ENCODE data around the gene HOXB8.

Gene HOXB8

GRCh38 chr17:48615047-48615962 is at the start of gene HOXB8:
Gene HOXB8 (minus strand): TSS chr17:48615292. CDS start chr17:48614704, 588 bp downstream.
- no peak for DNase-seq (ENCODE audit: low spot score)

DNA sequence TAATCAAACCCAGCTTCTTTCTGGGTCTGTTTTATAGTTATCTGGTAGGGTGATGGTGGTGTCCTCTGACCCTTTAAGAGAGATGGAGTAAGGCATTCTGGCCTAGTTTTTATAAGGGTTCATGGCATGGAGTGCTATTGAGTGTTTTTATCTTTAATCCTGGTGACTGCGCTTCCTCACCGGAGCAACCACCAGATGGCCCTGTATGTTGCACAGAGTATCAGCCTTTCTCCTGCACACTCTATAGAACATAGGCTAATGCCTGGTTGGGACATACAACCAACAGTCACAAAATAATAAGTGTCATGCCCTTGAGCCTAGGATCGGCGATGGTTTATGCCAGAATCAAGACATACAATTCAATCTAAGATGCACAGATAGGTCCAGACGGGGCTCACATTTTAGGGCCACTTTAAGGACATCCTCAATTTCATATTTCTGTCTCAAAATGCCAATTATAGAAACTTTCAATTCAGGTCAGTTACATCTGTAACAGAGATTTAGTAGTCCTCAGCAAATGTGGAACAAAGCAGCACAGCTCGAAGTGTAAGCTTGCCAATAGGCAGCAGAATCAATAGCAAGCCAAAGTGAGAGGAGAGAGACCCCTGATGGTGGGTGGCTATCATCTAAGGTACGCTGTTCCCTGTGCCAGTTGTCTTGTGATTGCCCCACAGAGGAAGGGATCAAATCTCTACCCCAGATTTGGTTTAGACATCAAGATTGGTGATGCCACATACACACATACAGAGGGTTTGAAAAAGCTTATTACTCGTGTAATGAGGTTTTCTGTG is 48.2 kb upstream of the HOXB8 start:
- DNase-seq (ENCODE audit: low spot score): no peak

DNA sequence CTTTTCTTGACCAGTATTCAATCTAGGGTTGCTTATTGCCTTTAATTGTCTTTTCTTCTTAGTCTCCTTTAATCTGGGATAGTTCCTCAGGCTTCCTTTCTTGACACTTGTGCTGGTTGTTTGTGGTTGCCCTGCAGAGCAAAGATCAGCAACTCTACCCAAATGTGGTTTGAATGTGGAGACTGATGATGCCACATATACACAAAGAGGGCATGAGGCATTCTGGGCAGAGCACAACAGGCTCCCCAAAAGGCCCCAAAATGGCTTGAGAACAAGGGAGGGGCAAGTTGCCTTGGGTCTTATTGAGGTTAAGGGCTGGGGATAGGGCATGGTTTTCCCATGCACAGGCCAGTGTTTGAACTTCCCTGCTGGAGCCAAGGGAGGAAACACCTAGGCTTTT is 40.8 kb upstream of the HOXB8 start:
- no peak for DNase-seq (ENCODE audit: low spot score)

- DNase-seq (ENCODE audit: low spot score): no peak
Observed at GRCh38 chr17:48649741-48650140, 34.6 kb upstream of the HOXB8 start.

DNA sequence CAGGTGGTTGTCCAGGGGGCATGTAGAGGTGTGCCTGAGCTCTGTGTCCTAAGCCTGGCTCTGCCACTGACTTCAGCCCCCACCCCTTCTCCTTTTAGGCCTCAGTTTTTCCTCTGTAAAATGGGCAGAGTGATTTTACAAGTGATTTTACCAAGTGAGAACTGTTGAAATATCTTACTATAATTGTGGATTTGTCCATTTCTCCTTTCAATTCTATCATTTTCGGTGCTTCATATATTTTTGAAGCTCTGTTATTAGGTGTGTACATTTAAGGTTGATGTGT is 32.8 kb upstream of the HOXB8 start:
- no peak for DNase-seq (ENCODE audit: low spot score)

DNA sequence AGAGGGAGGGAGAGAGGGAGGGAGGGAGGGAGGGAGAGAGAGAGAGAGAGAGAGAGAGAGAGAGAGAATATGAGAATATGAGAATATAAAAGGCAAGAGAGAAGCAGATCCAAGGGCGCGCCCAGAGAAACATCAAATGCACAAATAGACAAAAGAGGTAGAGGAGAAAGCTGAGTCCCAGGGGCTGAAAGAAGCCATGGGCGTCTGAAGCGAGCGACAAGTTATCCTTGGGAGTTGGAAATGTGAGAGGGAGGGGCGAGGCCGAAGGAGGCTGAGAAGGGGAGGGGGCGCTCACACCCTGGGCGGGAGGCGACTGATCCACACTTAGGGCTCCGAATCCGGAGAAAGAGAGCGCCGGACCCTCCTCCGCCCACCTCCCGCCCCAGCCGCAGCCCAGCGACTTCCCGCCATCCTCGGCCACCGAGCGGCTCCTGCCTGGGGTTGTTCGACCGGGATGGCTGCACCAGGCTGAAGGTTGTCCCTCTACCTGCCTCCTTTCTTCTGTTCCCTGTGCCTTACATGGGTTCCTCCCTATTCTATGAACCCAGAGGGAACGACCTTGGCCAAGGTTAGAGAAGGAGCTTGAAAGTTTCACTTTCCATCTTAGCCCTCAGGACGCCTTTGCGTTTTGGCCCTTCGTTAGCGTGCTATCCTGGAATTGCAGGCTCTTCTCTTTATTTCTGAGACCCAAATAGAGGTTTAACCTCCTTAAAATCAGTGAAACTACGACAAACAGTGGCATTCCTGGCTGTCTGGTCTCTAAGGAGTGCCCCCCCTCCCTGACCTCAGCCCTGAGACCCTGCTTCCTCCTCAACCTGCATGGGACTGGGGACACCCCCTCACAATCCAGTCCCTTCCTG is 32.2 kb upstream of the HOXB8 start:
- DNase-seq (ENCODE audit: low spot score): no peak

DNA sequence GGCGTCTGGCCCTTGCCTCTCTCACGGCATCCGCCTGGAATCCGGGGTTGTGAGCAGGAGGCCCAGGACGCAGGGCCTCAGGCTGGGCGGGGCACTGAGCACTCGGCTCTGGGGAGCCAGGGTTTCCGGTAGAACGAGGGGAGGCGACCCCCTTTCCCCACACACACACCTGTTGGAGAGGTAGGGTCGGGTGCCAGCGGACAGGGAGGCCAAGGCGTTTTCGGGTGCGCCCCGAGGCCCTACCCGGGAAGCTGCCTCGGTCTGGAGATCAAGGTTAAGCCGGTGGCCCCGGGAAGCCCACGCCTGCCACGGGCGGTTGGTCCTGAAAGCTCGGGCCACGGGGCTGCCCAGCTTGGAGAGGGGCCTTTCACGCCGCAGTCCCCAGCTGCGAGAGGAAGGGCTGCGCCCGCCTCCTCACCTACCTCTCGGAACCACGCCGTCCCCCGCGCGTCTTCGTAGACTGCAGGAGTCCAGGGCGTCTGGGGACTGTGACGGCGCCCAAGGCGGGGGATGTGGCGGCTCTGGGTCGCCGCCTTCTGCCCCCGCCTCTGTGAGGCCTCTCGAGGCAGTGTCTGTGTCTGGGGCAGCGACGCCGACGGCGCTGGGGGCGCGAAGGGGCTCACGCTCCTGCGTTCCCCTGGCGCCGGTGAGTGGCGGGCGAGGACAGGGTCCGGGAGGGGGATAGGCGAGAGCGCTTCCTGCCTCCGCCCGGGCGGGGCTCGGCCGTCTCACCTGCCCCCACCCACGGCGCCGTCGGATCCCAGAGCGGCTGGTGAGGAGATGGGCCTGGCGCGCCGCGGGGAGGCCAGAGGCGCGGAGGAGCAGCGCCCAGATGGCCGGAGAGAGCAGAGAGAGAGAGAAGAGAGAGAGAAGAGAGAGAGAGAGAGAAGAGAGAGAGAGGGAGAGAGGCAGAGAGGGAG is 31.4 kb upstream of the HOXB8 start:
- DNase-seq (ENCODE audit: low spot score): no peak

GRCh38 chr17:48645639-48646182 is 30.6 kb upstream of the HOXB8 start:
- no peak for DNase-seq (ENCODE audit: low spot score)

- no peak for DNase-seq (ENCODE audit: low spot score)
Observed at GRCh38 chr17:48644910-48645557, 29.9 kb upstream of the HOXB8 start.

GRCh38 chr17:48644159-48644558 is 29.1 kb upstream of the HOXB8 start:
- no peak for DNase-seq (ENCODE audit: low spot score)

DNA sequence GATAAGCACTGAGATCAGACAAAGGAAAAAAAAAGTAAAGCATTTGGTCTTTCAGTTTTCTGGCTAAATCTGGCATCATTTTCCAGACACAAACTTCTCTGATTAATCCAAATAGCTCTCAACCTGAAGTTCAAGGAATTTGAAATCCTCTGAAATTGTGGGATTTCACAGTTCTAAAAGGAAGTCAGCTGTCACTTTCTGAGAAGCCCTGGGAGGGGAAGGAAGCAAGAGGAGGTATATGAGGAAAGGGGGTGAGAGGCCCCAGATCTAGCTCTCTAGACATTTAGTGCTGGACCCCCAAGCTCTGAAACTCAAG is 28.6 kb upstream of the HOXB8 start:
- DNase-seq (ENCODE audit: low spot score): no peak

DNA sequence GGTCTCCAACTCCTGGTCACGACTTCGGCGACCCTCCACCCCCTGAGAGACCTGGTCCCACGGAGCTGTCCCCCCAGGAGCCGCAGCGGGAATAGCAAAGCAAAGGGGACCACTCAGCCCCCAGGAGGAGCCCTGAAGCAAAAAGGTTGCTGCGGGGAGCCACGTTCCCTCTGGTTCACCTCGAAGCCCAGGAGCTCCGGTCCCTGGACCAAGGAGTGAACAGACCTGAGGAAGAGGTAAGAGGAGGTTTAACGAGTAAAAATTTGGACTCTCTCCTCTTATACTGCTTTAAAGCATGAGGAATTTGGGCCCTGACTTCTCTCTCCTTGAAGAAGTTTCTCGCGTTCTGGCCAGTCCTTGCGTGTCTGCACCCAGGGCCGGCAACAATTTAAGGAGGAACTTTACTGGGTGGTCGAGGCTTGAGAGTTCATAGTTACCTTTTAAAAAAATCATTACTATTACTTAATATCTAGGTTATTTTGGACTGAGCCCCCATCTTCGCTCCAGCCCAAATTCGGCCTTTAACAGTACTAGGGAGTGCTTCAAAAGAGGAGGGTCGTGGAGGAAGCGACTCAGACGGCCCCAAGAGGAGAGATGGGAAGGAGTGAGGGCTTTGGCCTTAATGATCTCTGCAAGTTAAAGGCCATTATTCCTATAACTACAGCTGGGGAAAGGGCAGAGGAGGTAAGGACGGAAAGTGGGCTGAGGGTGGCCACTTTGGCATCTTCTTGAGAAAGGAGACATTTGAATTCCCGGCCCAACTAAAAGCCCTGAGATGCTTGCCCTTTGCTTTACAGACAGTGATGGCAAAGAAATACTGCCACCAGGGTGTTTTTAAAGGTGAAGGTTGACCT is 28.0 kb upstream of the HOXB8 start:
- no peak for DNase-seq (ENCODE audit: low spot score)

- DNase-seq (ENCODE audit: low spot score): no peak
Observed at GRCh38 chr17:48642059-48642842, 27.2 kb upstream of the HOXB8 start.

- DNase-seq (ENCODE audit: low spot score): no peak
Observed at GRCh38 chr17:48641541-48642058, 26.5 kb upstream of the HOXB8 start.

GRCh38 chr17:48640858-48641180 is 25.7 kb upstream of the HOXB8 start:
- DNase-seq (ENCODE audit: low spot score): no peak

DNA sequence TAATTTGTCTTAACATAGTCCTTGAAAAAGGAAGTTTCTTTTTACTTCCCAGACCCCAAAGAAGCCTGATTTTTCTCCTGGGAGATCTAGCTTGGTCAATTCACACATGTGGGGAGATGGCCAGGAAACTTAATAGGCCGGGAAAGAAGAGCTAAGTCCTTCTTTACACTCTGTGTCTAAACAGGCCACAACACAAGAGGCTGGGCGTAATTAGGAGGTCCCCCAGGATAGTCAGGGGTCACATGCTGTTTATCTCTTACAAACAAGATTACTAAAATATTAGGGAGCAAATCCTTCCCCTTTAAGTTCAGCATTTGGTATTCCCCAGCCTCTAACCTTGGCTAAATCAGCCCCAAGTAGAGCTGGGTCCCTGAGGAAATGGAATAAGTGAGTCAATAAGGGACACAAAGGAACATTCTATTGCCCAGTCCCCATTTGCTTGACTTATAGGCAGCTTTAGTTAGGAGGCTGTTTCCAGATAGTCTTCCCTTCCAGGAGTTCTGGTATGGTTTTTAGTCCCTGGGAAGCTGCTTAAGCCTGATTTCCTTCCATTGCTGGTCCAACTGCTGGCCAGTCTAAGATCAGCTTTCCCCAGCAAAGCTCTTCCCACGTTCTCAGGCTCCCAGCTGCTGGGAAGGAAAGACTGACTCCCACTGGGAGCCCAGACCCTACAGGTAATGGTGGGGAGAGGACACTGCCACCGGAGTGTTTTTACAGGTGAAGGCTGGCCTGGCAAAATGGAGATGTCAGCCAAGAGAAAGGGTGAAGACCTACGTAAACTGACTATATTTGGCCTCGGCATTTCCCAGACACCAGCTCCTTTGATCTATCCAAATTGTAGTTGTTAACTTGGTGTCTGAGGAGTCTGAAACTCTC is 25.1 kb upstream of the HOXB8 start:
- DNase-seq (ENCODE audit: low spot score): no peak

DNA sequence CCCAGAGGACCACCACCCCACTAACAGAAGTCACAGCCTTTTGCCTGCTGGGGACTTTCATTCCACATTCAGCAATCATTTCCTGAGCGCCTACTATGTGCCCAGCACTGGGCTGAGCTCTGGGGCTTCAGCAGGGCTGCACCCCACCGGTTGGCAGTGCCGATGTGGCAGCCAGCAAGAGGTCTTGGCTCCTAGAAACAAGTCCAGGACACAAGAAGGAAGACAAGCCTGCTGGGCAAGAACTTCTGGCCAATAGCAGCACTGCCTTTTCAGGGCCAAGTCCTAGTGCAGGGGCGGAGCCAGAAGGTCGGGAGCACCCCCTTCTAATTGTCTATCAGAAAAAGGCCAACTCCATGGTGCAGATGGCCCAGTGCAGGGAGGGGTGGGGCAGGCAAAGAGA is 24.0 kb upstream of the HOXB8 start:
- DNase-seq (ENCODE audit: low spot score): no peak

Measured in putamen (tissue), 1 donor.